Activated T-helper 1 cell treated with anti-CD3 and anti-CD28 coated beads, Interleukin-2, amount 50 U/mL, for 16 hours (primary cell): ENCODE results near the gene FOXP1.

Experiments used
- DNase-seq, 2 donors: peaks; one replicate each; pipeline ENCODE4 v3.0.0-alpha.2; 2020; ENCODE audit warnings: low read depth in 1 of 2, low spot score in 1 of 2

FOXP1 gene

GRCh38 chr3:71310980-71311660, 272.4 kb downstream of the FOXP1 start:
- no peak for DNase-seq

DNA sequence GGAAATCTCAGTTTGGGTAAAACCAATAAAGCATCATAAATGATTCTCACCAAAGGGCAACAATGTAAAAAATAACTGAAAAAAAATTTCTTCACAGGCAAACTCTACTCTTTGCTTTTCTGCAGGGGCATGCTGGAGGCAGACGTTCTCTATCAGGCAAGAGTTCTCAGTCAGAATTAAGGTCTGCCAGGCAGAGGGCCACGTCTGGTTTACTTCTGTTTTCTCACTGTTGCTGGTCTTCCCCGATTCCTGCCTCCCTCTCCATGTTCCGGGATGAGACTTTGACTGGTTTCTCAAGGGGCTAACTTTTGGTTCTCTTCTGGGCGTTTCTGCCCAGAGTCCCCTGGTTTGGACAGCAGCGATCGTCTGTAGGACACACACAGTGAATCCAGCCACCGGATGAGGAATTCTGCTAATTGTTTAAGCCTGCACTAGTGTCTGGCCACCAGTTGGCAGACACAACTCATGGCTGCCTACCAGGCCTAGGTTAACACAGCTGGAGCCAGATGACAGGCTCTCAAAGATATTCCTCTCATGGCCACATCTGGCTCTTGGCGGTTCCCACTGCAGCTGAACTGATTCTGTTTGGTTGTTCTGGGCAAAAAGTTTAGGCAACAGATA, 273.1 kb downstream of the FOXP1 start:
- no peak for DNase-seq

- DNase-seq: no peak
Measured at GRCh38 chr3:71309886-71310285, 273.6 kb downstream of the FOXP1 start.

- no peak for DNase-seq
Measured at GRCh38 chr3:71309342-71309741, 274.2 kb downstream of the FOXP1 start.

- DNase-seq: no peak
Measured at GRCh38 chr3:71308836-71309235, 274.7 kb downstream of the FOXP1 start.

DNA sequence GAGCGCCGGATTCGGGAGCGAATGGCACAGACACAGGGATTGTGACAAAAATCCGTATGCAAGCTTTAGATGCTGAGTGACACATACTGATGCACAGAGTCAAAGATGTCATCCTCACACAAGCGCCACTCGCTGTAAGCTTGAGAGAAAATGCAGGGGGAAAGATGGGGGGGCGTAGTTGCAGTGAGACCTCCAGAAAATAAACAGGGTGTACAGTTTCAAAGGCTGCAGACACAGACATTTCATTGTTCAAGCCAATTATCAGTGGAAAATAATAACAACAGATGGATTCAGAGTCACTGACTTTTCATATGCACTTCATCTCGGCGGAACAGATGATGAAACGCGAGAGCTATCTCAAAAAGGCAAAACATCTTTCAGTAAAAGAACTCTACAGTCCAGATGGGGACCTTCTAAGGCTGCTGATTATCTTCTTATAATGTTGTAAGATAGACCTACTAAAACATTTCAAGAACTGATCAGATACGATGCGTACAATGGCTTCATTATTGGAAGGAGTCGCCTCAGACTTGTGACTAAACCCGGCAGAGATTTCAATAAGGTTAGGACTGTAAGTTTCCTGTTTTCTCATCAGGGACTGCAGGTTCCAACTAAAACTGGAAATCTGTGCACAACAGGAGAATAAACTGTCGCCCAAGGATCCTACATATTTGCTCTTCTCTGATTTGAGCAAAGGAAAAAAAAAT, 275.4 kb downstream of the FOXP1 start:
- DNase-seq: no peak

GRCh38 chr3:71305231-71306206, 278.0 kb downstream of the FOXP1 start:
- DNase-seq: no peak

DNA sequence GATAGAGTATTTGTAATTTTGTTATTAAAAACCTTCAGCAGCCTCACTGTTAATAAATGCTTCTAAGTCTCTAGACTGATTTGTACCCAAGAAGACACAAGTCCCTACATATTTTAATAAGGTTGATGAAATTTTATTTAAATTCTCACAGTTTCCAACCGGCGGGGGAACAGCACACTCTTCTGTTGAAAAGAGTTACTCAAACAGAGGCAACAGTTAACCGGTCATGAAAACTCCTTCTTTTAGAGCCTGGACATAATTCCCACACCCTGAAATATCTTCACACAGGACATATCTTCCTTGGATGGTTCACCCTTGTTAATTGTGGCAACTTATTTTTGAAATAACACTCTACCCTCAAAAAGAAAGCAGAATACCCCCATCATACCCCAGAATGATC, 278.8 kb downstream of the FOXP1 start:
- DNase-seq: no peak

DNA sequence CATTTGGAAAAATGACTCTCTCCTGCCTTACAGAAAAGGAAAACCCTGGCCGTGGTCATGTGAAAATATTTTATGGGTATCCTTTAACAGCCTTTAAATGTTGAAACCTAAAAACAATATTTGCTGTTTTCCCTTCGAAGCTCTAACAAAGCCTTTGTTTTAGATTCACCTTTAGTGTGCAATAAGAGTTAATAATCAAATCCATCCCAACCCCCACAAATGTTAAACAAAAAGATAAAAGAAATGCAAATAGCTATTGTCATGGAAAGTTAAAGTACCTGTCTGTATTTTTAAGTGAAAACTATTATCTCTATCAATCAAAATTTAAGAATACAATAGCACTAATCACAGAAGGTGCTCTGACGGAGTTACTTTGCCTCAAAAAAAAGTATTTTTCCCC, 279.3 kb downstream of the FOXP1 start:
- DNase-seq: no peak

- no peak for DNase-seq
Measured at GRCh38 chr3:71303627-71304200, 279.8 kb downstream of the FOXP1 start.

DNA sequence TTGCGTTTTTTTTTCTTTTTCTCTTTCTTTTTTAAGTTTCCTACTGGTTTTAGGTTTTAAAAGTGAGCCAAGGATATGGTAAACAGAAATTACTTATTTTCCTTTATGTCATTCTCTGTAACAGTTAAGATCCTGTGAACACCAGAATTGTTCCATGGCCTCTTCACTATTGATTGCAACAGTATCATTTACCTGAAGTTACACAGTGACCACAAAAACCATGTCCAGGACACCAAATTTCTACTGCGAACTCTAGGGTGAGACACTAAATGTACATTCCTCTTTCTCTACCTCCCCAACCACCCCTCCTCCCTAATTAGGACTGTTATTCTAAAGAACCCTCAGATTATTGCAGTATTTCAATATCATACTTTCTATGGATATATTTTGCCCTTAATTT, 280.9 kb downstream of the FOXP1 start:
- DNase-seq: no peak

DNA sequence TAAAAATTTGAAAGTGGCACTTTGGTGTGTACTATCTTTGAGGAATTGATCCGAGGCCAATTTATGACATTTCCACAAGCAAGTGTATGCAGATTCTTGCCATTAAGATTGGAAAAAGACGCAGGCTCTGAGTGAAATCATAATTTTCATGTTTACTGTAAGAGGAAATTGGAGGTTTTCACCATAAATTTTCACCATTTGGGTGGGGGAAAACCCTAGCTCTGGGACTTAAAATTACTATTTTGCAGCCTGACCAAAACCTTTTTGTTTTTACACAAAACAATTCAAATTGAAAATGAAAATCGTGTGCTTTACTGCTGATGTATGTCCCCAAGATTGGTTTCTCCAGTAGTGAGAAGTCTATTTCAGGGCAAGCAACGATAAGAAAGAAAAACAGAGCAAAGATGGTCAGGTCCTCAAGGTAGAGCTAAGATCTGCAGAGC, 282.6 kb downstream of the FOXP1 start:
- DNase-seq: no peak

DNA sequence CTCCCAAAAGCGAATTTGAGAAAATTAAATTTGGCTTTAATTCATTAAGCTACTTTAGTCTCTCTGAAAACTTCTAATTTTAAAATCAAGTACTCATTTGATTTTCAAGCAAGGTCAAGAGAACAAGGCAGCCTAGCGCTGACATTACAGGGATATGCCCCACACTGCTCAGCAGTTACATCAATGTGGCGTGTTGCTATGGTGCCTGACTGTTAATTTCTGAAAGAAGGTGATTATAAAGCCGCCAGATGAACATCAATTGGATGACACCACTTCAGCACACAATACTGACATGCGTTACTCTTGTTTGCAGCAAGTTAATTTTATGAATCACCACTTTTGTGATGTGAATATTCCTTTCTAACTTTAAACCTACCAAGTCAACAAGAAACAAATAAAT, 284.4 kb downstream of the FOXP1 start:
- DNase-seq: no peak

DNA sequence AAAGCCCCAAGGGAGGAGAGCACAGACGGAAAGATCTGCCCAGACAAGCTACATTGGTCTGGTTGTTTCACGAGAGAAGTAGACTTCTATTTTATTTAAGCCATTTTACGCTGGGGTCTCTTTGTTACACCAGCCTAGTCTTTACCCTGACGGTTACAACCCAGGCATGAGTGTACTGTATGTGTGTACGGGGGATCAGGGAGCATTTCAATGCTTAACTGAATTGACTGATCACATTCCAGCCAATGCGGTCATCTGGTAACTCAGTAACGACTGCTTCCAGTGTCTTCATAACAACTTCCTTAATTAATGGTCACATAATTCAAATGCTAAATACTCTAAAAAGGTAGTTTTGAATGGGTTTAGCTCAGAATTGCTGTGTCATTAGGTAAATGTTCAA, 288.6 kb downstream of the FOXP1 start:
- DNase-seq: no peak

DNA sequence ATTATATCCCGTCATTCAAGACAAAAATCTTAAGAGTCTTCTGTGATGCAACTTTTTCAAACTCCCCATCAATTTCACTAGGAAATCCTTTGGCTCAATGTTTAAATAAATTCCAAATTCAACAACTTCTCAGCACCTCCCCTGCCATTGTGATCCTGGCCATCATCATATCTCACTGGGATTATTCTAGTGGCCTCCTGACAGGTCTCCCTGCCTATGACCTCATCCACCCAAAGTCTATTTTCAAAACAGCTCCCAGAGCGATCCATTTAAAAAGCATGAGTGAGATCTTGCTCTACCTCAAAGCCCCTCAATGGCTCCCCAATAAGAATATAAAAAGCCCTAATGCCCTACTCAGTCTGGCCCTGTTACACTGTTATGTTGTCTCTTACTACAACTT, 293.2 kb downstream of the FOXP1 start:
- DNase-seq: no peak

GRCh38 chr3:71288269-71288930, 295.1 kb downstream of the FOXP1 start:
- DNase-seq: no peak

- no peak for DNase-seq
Measured at GRCh38 chr3:71285086-71285485, 298.4 kb downstream of the FOXP1 start.

- no peak for DNase-seq
Measured at GRCh38 chr3:71282976-71283375, 300.6 kb downstream of the FOXP1 start.

GRCh38 chr3:71281280-71281679, 302.2 kb downstream of the FOXP1 start:
- no peak for DNase-seq

- DNase-seq: no peak
Measured at GRCh38 chr3:71277341-71277740, 306.2 kb downstream of the FOXP1 start.
